HG03039 (cell line): ENCODE measurements around the gene TMEM129.

Experiments
- ATAC-seq: cut with Tn5 transposase; IDR thresholded peaks from one replicate; pipeline ENCODE4 v1.9.1; 2021; ENCODE audit warnings: mild to moderate bottlenecking, moderate library complexity; ENCODE audit not compliant: unreplicated experiment

TMEM129 gene

GRCh38 chr4:1721003-1721665 is at the start of gene TMEM129, which contains the start of gene TACC3:
Gene TMEM129, minus strand, starts transcription at chr4:1721323. Its CDS starts 486 bp downstream, at chr4:1720837.
Gene TACC3, plus strand, starts transcription at chr4:1721521. Its CDS starts 1,901 bp downstream, at chr4:1723422.
- peak; percentile 71 for ATAC-seq

- ATAC-seq = no peak
These were observed 49.7 kb upstream of the TMEM129 start for GRCh38 chr4:1770791-1771231.

GRCh38 chr4:1770245-1770644 is 49.1 kb upstream of the TMEM129 start:
- ATAC-seq = no peak

- no peak for ATAC-seq
These were observed 48.6 kb upstream of the TMEM129 start for GRCh38 chr4:1769692-1770091.

GRCh38 chr4:1768367-1769034 is 47.4 kb upstream of the TMEM129 start:
- ATAC-seq = no peak

- ATAC-seq = no peak
These were observed 46.7 kb upstream of the TMEM129 start for GRCh38 chr4:1767770-1768366.

GRCh38 chr4:1767061-1767769 is 46.1 kb upstream of the TMEM129 start:
- no peak for ATAC-seq

GRCh38 chr4:1766106-1767060 is 45.3 kb upstream of the TMEM129 start:
- ATAC-seq = no peak

GRCh38 chr4:1765409-1766072 is 44.4 kb upstream of the TMEM129 start:
- ATAC-seq = no peak

- ATAC-seq = no peak
These were observed 43.5 kb upstream of the TMEM129 start for GRCh38 chr4:1764670-1765069.

- ATAC-seq = no peak
These were observed 42.5 kb upstream of the TMEM129 start for GRCh38 chr4:1763550-1764080.

- ATAC-seq = no peak
These were observed 42.0 kb upstream of the TMEM129 start for GRCh38 chr4:1763070-1763549.

GRCh38 chr4:1762264-1763010 is 41.3 kb upstream of the TMEM129 start:
- no peak for ATAC-seq

- ATAC-seq = no peak
These were observed 40.1 kb upstream of the TMEM129 start for GRCh38 chr4:1761130-1761689.

GRCh38 chr4:1760521-1761071 is 39.5 kb upstream of the TMEM129 start:
- no peak for ATAC-seq

- ATAC-seq = no peak
These were observed 38.7 kb upstream of the TMEM129 start for GRCh38 chr4:1759818-1760223.

- no peak for ATAC-seq
These were observed 38.2 kb upstream of the TMEM129 start for GRCh38 chr4:1759170-1759817.
